GM18517 (cell line): ENCODE measurements around the gene ALG5.

Experiments used
- ATAC-seq: cut with Tn5 transposase; IDR thresholded peaks from one replicate; pipeline ENCODE4 v1.9.1; 2021; ENCODE audit warnings: mild to moderate bottlenecking, moderate library complexity; ENCODE audit not compliant: unreplicated experiment

ALG5 gene

GRCh38 chr13:36979361-36980050 lies 19.6 kb downstream of the ALG5 start:
- ATAC-seq: no peak

GRCh38 chr13:36975172-36975571 lies 24.0 kb downstream of the ALG5 start:
- ATAC-seq: no peak

GRCh38 chr13:36973621-36974295 lies 25.4 kb downstream of the ALG5 start:
- ATAC-seq: peak; percentile 85

GRCh38 chr13:36973009-36973408 lies 26.1 kb downstream of the ALG5 start:
- no peak for ATAC-seq

GRCh38 chr13:36966404-36966803 lies 32.7 kb downstream of the ALG5 start:
- ATAC-seq: no peak

- no peak for ATAC-seq
Observed at GRCh38 chr13:36965767-36966166, 33.4 kb downstream of the ALG5 start.

- ATAC-seq: no peak
Observed at GRCh38 chr13:36959456-36960116, 39.6 kb downstream of the ALG5 start.

- no peak for ATAC-seq
Observed at GRCh38 chr13:36954542-36954941, 44.6 kb downstream of the ALG5 start.

GRCh38 chr13:36950920-36951319 lies 48.2 kb downstream of the ALG5 start:
- no peak for ATAC-seq

- ATAC-seq: no peak
Observed at GRCh38 chr13:36950330-36950729, 48.8 kb downstream of the ALG5 start.

- ATAC-seq: no peak
Observed at GRCh38 chr13:36945078-36945477, 54.1 kb downstream of the ALG5 start.

GRCh38 chr13:36925603-36926002 lies 73.5 kb downstream of the ALG5 start:
- ATAC-seq: no peak

- ATAC-seq: no peak
Observed at GRCh38 chr13:36924001-36924400, 75.1 kb downstream of the ALG5 start.

GRCh38 chr13:36921631-36922301 lies 77.4 kb downstream of the ALG5 start:
- ATAC-seq: no peak

GRCh38 chr13:36920616-36921185 lies 78.4 kb downstream of the ALG5 start:
- no peak for ATAC-seq

- no peak for ATAC-seq
Observed at GRCh38 chr13:36919833-36920615, 79.1 kb downstream of the ALG5 start, which contains the start of gene SMAD9. SMAD9 (minus strand) TSS chr13:36920238; CDS start chr13:36879689, 40,549 bp downstream.

GRCh38 chr13:36919171-36919832 lies 79.8 kb downstream of the ALG5 start:
- ATAC-seq: no peak

GRCh38 chr13:36918246-36919131 lies 80.7 kb downstream of the ALG5 start:
- ATAC-seq: no peak

GRCh38 chr13:36917311-36917710 lies 81.8 kb downstream of the ALG5 start:
- ATAC-seq: no peak
